ENCODE measurements around the gene RHOU.
"Not testable (repeated sequence)": the region's sequence is repeated elsewhere in the genome, so short reads cannot be mapped to it uniquely, and the experiment has no call there.

Gene RHOU

DNA sequence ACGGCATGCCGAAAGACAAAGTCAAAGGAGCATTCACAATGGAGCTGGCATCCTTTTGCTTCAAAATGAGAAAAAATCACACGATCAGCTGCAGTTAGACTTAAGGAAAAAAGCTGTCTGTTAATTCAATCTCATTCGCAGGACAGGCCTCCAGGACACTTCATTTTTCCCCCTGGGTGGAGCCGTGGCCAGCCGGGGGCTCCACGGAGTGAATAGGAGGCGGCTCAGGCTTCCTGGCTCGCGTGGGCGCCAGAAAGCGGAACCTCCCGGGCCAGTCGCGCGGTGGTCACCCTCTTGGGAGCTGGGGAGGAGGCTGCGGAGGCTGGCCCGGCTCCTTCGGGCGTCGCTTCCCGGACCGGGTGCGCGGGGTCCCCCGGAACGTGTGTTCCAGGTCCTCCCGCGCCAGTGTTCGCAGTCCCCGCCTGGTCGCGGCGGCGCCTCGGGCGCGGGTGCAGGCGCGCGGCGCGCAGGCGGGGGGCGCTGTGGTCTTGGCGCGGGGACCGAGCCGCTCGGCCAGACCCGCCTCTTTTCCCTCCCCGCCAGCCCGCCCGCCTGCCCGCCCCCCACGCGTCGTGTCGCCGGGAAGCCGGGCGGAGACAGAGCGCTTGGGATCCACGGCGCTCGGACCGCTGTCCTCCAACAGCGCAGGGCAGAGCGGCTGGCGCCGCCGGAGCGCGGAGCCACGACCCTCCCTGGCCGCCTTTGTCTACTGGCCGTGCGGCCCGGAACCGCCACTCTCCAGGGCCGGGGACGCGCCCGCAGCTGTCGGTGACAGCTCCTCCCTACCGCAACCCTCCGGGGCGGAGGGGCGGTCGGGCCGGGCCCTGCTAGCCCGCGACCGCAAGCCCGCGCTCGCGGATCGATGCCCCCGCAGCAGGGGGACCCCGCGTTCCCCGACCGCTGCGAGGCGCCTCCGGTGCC, at the start of gene RHOU:
RHOU (plus strand) TSS at position 599 of the 921 bp plus-strand sequence; CDS start at position 863, 264 bp downstream.
- no peak for DNase-seq (ENCODE audit: low read depth)
- TF ChIP-seq, protein P1, sequence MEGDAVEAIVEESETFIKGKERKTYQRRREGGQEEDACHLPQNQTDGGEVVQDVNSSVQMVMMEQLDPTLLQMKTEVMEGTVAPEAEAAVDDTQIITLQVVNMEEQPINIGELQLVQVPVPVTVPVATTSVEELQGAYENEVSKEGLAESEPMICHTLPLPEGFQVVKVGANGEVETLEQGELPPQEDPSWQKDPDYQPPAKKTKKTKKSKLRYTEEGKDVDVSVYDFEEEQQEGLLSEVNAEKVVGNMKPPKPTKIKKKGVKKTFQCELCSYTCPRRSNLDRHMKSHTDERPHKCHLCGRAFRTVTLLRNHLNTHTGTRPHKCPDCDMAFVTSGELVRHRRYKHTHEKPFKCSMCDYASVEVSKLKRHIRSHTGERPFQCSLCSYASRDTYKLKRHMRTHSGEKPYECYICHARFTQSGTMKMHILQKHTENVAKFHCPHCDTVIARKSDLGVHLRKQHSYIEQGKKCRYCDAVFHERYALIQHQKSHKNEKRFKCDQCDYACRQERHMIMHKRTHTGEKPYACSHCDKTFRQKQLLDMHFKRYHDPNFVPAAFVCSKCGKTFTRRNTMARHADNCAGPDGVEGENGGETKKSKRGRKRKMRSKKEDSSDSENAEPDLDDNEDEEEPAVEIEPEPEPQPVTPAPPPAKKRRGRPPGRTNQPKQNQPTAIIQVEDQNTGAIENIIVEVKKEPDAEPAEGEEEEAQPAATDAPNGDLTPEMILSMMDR (IDR thresholded peaks at IDR 0.05; ENCODE audit: control insufficient read depth, extremely low read depth, insufficient read depth), result peak; percentile 85
- H3K4me3 ChIP-seq (ENCODE audit: low read depth, low read length), result peak within 1 kb of the TSS; percentile 70

DNA sequence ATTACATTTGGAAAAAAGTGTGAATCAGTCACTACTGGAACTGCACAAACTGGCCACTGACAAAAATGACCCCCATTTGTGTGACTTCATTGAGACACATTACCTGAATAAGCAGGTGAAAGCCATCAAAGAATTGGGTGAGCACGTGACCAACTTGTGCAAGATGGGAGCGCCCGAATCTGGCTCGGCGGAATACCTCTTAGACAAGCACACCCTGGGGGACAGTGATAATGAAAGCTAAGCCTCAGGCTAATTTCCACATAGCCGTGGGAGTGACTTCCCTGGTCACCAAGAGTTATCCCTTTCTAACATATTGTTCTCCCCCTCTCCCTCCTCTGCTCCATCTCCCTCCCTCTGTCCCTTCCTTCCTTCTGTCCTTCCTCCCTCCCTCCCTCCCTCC, 47.7 kb upstream of the RHOU start:
- TF ChIP-seq, protein P1 (IDR thresholded peaks at IDR 0.05; ENCODE audit: control insufficient read depth, extremely low read depth, insufficient read depth), result no peak
- DNase-seq (ENCODE audit: low read depth), result no peak
- no peak overlapping the region for H3K4me3 ChIP-seq (ENCODE audit: low read depth, low read length)

DNA sequence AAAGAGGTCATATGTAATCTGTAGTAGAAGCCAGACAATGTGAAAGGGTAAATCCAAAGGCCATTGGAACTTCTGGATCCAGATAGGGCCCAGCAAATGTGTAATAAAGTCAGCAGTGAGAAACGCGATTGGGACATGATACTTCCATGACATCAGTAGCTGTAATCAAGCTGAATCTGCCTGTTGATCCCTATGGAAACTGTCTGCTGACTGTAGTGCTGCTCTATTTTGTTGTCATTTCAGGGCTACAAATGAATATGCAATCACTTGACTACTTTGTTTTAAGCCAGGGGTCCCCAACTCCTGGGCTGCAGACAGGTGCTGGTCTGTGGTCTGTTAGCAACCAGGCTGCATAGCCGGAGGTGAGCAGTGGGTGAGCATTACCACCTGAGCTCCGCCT, 46.0 kb upstream of the RHOU start:
- DNase-seq (ENCODE audit: low read depth), result no peak
- H3K4me3 ChIP-seq (ENCODE audit: low read depth, low read length), result no peak overlapping the region
- TF ChIP-seq, protein P1 (IDR thresholded peaks at IDR 0.05; ENCODE audit: control insufficient read depth, extremely low read depth, insufficient read depth), result no peak

DNA sequence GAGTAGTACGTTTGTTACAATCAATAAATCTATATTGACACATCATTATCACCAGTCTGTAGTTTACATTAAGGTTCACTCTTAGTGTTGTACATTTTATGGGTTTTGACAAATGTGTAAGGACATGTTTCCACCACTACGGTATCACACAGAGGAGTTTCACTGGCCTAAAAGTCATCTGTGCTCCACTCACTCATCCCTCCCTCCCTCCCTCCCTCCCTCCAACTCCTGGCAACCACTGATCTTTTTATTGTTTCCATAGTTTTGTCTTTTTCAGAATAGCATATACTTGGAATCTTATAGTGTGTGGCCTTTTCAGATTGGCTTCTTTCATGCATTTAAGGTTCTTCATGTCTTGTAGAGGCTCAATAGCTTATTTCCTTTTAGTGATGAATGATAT, 44.1 kb upstream of the RHOU start:
- no peak overlapping the region for H3K4me3 ChIP-seq (ENCODE audit: low read depth, low read length)
- DNase-seq (ENCODE audit: low read depth), result no peak
- TF ChIP-seq, protein P1 (IDR thresholded peaks at IDR 0.05; ENCODE audit: control insufficient read depth, extremely low read depth, insufficient read depth), result no peak

DNA sequence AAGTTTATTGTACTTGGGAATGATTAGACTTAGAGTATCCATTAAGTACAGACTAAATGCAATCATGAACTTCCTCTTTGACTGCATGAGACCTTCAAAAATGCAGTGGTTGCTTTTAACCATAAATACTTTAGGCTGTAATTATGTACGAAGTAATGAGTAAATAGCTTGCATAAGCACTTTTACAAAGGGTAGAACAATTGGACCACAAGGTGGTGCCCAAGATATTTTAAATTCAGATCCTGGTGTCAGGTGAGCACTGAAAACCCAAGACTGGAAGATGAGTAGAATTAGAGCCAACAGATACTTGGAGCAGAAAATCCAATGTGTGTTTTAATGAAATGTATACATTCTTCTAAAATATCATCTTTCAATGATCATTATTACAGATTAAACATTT, 43.4 kb upstream of the RHOU start:
- TF ChIP-seq, protein P1 (IDR thresholded peaks at IDR 0.05; ENCODE audit: control insufficient read depth, extremely low read depth, insufficient read depth), result peak; percentile 70
- H3K4me3 ChIP-seq (ENCODE audit: low read depth, low read length), result no peak overlapping the region
- peak; percentile 82 for DNase-seq (ENCODE audit: low read depth)

DNA sequence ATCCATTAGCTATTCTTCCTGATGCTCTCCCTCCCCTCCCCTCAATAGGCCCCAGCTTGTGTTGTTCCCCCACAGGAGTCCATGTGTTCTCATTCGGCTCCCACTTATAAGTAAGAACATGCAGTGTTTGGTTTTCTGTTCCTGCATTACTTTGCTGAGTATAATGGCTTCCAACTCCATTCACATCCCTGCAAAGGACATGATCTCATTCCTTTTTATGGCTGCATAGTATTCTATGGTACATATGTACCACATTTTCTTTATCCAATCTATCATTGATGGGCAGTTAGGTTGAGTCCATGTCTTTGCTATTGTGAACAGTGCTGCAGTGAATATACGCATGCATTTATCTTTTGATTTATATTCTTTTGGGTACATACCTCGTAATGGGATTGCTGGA, 40.8 kb upstream of the RHOU start:
- not testable (repeated sequence) for DNase-seq (ENCODE audit: low read depth); H3K4me3 ChIP-seq (ENCODE audit: low read depth, low read length)

DNA sequence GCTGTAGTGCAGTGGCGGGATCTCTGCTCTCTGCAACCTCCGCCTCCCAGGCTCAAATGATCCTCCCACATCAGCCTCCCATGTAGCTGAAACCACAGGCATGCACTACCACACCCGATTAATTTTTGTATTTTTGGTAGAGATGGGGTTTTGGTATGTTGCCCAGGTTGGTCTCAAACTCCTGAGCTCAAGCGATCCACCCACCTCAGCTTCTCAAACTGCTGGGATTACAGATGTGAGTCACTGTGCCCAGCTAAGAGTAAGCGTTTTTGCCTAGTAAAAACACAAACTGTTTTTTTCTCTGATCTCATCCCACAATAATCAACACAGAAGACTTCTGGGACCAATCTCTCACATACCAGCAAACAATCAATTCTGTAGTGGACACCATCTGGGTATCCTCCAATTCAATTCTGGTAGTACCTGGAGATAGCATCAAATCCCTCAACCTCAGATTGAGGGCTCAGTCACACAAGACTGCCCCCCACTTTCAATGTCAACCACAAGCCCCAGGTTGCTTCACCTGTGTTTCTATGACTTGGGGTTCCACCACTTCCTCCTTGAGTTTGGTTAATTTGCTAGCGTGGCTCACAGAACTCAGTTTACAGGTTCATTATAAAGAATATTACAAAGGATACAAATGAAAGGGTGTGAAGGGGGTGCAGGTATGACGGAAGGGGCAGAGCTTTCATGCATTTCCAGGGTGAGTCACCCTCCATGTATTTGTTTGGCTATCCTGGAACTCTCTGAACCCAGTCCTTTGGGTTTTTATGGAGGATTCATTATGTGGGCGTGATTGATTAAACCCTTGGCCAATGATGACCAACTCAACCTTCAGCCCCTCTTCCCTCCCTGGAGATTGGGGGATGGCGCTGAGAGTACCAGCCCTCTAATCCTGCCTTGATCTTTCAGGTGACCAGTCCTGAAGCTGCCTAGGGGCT, 40.0 kb upstream of the RHOU start:
- DNase-seq (ENCODE audit: low read depth), result no peak
- no peak overlapping the region for H3K4me3 ChIP-seq (ENCODE audit: low read depth, low read length)
- TF ChIP-seq, protein P1 (IDR thresholded peaks at IDR 0.05; ENCODE audit: control insufficient read depth, extremely low read depth, insufficient read depth), result no peak

Data from LNCaP clone FGC (cell line).